Measurements from ENCODE around the gene CHN2.
"Not testable (repeated sequence)": the region's sequence is repeated elsewhere in the genome, so short reads cannot be mapped to it uniquely, and the experiment has no call there.

DNA sequence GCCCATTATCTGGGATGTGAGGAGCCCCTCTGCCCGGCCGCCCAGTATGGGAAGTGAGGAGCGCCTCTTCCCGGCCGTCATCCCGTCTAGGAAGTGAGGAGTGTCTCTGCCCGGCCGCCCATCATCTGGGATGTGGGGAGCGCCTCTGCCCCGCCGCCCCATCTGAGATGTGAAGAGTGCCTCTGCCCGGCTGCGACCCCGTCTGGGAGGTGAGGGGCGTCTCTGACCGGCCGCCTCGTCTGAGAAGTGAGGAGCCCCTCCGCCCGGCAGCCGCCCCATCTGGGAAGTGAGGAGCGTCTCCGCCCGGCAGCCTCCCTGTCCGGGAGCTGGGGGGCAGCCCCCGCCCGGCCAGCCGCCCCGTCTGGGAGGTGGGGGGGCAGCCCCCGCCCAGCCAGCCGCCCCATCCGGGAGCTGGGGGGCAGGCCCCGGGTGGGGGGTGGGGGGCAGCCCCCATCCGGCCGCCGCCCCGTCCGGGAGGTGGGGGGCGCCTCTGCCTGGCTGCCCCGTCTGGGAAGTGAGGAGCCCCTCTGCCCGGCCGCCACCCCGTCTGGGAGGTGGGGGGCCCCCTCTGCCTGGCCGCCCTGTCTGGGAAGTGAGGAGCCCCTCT lies 69.1 kb downstream of the CHN2 start:
- not testable (repeated sequence) for TF ChIP-seq POLR2A, TAF1, SPI1 (IDR thresholded peaks at IDR 0.05; ENCODE audit: low read depth, low read length)
